TTC549 (cell line): ENCODE measurements around the gene UBXN4.
"Not testable (repeated sequence)": the region's sequence is repeated elsewhere in the genome, so short reads cannot be mapped to it uniquely, and the experiment has no call there.

ENCODE experiments used
- FAIRE-seq: peaks from 2 replicates; lab custom pipeline; 2012; peaks lifted over from hg19 to GRCh38; lab: Jason Lieb, UNC

The UBXN4 gene, protein sequence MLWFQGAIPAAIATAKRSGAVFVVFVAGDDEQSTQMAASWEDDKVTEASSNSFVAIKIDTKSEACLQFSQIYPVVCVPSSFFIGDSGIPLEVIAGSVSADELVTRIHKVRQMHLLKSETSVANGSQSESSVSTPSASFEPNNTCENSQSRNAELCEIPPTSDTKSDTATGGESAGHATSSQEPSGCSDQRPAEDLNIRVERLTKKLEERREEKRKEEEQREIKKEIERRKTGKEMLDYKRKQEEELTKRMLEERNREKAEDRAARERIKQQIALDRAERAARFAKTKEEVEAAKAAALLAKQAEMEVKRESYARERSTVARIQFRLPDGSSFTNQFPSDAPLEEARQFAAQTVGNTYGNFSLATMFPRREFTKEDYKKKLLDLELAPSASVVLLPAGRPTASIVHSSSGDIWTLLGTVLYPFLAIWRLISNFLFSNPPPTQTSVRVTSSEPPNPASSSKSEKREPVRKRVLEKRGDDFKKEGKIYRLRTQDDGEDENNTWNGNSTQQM

DNA sequence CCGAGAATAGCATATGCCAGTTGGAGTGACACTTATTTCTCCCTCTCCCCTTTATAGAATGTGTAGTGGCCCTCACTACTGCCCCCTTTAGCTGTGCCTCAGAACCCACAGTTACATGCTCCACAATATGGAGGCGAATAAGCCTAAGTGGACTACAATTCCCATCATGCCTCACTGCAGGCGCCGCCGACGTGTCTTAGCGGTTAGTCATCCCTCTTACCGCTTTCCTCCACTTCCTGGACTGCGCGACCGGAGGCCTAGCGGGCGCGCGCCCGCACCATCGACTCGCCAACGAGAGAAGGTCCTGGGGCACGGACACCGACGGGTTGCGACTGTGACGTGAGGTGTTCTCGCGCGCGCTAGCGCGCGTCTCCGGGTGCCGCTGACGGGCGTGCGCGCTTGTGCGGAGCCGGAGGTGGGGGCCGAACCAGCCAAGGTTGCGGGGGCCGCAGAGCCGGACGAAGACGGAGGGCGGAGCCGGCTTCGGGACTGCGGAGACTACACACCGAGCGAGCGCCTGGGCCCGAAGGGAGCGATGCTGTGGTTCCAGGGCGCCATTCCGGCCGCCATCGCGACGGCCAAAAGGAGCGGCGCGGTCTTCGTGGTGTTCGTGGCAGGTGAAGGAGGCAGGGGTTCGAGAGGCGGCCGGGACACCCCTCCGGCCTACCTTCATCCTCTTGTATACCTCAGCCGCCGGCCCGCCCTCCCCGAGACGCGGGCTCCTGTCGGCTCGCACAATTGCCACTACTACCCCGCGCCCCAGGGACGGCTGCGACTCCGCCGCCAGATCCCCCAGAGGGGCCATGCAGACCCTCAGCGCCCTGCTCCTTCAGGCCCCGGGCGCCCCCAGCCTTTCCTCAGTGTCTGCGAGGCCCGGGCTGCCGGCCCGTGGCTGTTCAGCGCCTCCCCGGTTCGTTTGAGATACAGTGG lies at the start of gene UBXN4:
Gene UBXN4 (plus strand): TSS at position 461 of the 930 bp plus-strand sequence. CDS start 75 bp downstream, at position 536.
- FAIRE-seq: peak; percentile 97

GRCh38 chr2:135694711-135695110 lies 46.9 kb upstream of the UBXN4 start:
- FAIRE-seq: no peak

- no peak for FAIRE-seq
Measured at GRCh38 chr2:135698838-135699237, 42.8 kb upstream of the UBXN4 start.

- FAIRE-seq: no peak
Measured at GRCh38 chr2:135701442-135701841, 40.2 kb upstream of the UBXN4 start.

- no peak for FAIRE-seq
Measured at GRCh38 chr2:135703300-135703699, 38.4 kb upstream of the UBXN4 start.

- FAIRE-seq: not testable (repeated sequence)
Measured at GRCh38 chr2:135704075-135704474, 37.6 kb upstream of the UBXN4 start.

DNA sequence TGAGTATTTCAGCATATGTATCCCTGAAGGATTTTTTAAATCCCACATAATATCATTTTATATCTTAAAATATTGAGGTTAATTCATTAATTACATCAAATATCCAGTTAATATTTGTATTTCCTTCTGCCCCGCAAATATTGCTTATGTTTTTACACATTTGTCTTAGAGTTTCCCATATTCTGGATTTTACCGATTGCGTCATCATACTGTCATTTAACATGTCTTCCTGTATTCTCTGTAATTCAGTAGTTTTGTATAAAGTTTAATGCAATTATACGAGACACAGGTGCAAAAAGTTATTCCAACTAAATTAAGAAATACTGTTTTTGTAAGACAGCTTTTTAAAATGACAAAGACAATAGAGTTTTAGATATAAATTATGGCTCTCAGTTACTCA lies 33.5 kb upstream of the UBXN4 start:
- FAIRE-seq: peak; percentile 55

DNA sequence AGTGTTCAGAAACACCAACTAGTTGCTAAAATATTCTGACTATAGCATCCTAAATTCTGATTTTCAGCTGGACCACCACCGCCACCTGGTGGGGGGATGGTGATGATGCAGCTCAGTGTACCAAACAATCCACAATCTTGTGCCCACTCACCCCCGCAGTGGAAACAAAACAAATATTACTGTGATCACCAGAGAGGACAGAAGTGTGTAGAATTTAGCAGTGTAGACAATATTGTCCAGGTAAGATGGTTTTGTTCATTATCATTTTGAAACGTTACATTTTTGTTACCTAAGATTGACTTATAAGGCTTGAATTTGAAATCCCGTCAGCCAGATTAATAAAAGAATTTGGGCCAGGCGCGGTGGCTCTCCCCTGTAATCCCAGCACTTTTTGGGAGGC lies 31.7 kb upstream of the UBXN4 start:
- FAIRE-seq: peak; percentile 77

DNA sequence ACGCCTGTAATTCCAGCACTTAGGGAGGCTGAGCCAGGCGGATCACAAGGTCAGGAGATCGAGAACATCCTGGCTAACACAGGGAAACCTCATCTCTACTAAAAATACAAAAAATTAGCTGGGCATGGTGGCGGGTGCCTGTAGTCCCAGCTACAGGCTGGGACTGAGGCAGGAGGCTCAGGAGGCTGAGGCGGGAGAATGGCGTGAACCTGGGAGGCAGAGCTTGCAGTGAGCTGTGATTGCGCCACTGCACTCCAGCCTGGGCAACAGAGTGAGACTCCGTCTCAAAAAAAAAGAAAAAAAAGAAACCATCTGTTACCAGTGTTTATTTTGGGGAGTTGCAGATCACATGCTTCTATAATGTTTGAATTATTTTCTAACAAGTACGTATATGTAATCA lies 26.6 kb upstream of the UBXN4 start:
- FAIRE-seq: not testable (repeated sequence)

DNA sequence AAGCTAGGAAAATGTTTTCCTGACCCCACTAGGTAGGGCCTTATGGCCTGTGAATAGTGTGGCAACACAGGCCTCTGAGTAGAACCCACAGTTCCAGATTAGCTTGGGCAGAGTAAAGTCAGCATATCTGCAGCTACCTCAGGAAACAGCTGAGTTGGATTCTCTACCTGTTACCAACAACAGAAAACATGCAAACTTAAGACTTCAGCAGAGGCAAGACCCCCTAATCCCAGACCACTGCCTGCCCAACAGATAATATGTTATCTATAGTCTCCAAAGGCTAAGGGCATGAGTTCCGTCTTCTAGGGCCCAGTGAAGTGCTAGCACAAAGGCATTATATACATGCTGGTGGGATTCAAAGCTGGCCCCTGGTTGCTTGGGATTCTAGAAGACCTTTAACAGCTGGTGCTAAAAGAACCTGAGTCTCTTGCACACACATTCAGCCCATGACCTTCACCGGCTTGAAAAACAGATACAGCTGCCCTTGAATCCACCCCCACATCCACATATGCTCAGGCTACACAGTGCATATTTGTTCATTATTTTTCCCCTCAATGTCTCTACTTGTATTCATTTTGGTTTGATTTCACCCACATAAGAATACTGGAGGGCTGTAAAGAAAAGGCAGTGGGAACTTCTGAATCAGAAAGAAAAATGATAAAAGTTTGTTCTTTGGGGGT lies 13.5 kb upstream of the UBXN4 start:
- no peak for FAIRE-seq

- no peak for FAIRE-seq
Measured at GRCh38 chr2:135732561-135732960, 9.1 kb upstream of the UBXN4 start.

GRCh38 chr2:135733045-135733444 lies 8.6 kb upstream of the UBXN4 start:
- no peak for FAIRE-seq

DNA sequence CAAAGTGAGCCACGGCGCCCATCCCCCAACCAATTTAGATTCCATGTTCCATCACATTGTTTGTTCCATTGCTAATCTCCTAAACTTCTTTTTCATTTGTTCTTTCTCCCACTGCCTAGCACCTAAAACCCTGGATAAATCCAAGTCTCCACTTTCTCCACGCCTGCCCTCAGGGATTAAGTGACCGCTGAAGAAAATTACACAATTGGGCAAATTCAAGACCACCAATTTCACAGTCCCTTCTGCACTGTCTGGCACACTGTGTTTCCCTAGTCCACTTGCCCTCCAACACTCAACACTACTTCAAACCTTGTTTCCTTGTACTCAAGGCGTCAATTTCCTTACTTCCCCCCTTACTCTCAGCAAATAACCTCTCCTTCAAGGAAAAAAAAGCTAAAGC lies 5.1 kb upstream of the UBXN4 start:
- FAIRE-seq: no peak

- no peak for FAIRE-seq
Measured at GRCh38 chr2:135740206-135740605, 1.4 kb upstream of the UBXN4 start.

DNA sequence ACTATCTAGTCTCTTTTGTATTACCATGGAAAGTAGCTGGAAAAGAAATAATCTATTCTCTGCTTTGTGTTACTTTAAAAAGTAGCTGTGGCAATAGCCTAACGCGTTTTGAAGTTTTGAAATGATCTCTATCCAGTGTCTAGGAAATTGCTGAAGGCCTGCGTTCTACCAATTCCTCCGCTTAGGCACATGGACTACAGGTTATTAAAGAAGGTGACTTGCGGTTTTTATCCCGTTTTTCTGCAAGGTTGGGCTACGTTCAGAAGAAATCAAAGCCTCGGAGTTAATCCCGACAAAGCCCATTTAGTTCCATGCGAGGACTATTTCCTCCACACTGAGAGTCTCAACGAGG lies 636 bp upstream of the UBXN4 start:
- no peak for FAIRE-seq

DNA sequence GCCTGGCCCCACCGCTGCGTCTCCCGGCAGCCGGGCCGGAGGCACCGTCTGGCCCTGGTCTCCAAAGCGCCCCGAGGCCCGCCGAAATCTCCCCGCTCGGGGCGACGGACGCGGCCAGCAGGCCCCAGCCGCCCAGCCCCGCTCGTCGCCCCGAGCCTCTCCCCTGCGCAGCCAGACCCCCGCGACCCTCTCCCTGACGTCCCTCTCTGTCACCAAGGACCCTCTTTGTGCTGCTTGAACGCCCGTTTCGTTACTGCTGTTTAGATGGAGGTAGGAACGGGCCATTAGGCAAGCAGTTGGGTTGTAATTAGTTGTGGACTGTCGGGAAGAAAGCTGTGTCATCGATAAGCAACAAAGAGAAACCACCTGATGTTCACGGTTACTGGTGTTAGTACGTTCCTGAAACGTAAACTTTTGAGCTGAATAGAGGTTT lies 686 bp downstream of the UBXN4 start:
- no peak for FAIRE-seq

GRCh38 chr2:135743860-135744259 lies 2.2 kb downstream of the UBXN4 start:
- no peak for FAIRE-seq

DNA sequence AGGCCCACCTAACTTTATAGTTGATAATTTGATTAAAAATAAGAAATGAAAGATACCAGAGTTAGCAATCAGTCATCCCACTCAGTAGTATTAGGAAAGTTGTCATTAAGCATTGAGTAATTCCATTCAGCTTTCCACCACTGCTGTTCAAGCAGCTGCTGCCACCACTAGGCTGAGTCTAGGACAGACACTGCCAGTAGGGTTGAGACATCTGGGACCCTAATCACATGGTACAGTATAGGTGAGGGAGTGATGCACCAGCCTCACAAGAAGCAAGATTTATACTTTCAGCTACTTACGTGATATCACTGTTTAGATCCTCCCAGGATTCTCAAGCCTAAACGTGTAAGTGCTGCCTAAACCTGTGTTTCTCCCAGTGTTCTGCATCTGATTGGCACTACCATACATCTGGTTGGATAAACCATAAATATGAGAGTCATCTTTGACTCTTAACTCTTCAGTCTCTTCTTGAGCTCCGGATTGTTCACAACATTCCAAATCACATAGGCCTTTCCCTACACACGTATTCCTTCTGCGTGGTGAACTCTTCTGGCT lies 3.2 kb downstream of the UBXN4 start:
- no peak for FAIRE-seq

DNA sequence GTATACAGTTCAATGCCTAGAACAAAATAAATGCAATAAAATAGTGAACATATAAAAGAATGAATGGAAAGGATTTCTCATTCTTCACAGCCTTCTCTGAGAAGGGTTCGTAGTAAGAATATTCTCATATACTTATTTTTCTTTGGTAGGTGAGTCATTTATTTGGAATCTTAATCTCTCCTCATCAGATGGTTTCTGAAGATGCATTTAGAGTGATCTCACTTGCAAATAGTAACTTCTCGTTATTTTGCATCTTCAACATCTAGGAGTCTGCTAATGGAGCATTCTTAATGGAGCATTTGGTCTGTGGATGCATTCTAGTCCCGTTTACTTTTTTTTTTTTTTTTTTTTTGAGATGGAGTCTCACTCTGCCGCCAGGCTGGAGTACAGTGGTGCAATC lies 3.9 kb downstream of the UBXN4 start:
- FAIRE-seq: no peak

DNA sequence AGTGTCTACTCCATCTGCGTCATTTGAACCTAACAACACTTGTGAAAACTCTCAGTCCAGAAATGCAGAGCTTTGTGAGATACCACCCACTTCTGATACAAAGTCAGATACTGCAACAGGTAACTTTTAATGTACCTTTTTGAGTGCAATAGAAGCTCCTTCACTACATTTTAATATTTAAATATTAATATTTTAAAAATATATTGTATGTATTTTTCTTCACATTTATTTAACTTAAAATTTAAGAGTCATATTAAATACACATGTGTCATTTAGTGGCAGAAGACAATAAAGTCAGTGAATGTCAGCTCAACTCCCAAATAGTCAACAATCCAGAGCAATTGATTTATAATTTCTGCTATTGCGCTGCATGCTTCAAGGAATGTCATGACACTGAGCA lies 13.9 kb downstream of the UBXN4 start:
- no peak for FAIRE-seq

DNA sequence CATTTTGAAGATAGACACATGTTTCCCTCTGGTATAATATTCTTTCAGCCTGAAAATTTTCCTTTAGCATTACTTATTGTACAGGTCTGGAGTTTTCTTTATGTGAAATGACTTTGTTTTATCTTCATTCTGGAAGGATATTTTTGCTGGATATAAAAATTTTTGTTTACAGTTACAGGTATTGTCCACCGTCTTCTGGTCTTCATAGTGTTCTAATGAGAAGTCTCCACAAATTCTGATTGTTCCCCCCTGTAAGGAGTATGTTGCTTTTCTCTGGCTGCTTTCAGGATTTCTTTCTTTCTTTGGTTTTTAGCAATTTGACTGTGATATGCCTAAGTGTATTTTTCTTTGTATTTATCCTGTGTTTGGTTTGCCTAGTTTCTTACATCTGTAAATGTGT lies 15.0 kb downstream of the UBXN4 start:
- no peak for FAIRE-seq

- FAIRE-seq: no peak
Measured at GRCh38 chr2:135762022-135762421, 20.4 kb downstream of the UBXN4 start.
